HFF-Myc (cell line): ENCODE results near the gene LPIN2.
"Not testable (repeated sequence)": the region's sequence is repeated elsewhere in the genome, so short reads cannot be mapped to it uniquely, and the experiment has no call there.

Experiments used
- DNase-seq: peaks from one replicate; pipeline ENCODE4 v3.0.0-alpha.2; 2011; ENCODE audit warnings: low read depth; ENCODE audit errors: extremely low read depth
- H3K4me3 ChIP-seq: replicated peaks from 2 replicates; pipeline ENCODE4 v1.5.1; 2011; ENCODE audit warnings: low read depth, mild to moderate bottlenecking, control low read depth, low read length
- TF ChIP-seq, protein P1 (sequence below): IDR thresholded peaks from 2 replicates; pipeline ENCODE4 v1.5.1; 2012; ENCODE audit warnings: mild to moderate bottlenecking, low read depth, low read length, control low read depth; ENCODE audit errors: missing control alignments

The LPIN2 gene

DNA sequence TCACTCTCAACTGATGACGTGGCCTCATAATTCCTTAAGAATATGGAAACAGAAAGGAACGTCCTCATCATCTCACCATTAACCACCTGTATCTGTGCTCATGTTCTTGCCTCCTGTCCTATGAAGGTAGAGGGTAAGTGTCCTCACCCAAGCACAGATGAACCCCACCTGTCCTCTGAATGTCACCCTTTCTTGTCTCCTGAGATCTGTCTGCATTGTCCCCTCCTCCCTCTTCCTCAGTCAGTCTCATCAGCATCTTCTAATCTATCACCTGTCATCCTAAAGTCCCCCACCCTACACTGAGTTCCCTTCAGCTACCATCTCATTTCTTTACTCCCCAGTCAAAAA is 39.4 kb upstream of the LPIN2 start:
- H3K4me3 ChIP-seq: no peak overlapping the region
- TF ChIP-seq, protein P1, sequence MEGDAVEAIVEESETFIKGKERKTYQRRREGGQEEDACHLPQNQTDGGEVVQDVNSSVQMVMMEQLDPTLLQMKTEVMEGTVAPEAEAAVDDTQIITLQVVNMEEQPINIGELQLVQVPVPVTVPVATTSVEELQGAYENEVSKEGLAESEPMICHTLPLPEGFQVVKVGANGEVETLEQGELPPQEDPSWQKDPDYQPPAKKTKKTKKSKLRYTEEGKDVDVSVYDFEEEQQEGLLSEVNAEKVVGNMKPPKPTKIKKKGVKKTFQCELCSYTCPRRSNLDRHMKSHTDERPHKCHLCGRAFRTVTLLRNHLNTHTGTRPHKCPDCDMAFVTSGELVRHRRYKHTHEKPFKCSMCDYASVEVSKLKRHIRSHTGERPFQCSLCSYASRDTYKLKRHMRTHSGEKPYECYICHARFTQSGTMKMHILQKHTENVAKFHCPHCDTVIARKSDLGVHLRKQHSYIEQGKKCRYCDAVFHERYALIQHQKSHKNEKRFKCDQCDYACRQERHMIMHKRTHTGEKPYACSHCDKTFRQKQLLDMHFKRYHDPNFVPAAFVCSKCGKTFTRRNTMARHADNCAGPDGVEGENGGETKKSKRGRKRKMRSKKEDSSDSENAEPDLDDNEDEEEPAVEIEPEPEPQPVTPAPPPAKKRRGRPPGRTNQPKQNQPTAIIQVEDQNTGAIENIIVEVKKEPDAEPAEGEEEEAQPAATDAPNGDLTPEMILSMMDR: no peak
- DNase-seq: no peak

DNA sequence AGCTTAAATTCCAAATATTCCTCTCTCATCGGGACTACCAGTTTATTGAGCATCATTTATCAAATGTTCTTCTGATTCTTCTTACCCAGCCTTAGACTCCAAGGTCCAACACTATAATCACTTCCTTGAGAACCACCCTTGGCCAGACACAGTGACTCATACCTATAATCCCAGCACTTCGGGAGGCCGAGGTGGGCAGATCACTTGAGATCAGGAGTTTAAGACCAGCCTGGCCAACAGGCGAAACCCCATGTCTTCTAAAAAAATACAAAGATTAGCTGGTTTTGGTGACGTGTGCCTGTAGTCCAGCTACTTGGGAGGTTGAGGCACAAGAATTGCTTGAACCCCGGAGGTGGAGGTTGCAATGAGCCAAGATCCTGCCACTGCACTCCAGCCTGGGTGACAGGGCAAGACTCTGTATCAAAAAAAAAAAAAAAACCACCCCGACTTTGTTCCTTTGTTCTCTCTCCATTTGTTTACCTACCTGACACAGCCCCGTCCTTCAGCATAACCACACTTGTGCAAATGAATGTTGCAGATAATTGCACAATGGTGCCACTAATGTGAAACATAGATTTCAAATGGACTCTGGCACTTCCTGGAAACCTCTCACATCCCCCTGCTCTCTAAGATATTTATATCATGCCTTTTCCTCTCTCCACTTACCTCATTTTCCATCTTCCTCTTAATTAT is 38.9 kb upstream of the LPIN2 start:
- no peak overlapping the region for H3K4me3 ChIP-seq
- DNase-seq: no peak
- TF ChIP-seq, protein P1: no peak

DNA sequence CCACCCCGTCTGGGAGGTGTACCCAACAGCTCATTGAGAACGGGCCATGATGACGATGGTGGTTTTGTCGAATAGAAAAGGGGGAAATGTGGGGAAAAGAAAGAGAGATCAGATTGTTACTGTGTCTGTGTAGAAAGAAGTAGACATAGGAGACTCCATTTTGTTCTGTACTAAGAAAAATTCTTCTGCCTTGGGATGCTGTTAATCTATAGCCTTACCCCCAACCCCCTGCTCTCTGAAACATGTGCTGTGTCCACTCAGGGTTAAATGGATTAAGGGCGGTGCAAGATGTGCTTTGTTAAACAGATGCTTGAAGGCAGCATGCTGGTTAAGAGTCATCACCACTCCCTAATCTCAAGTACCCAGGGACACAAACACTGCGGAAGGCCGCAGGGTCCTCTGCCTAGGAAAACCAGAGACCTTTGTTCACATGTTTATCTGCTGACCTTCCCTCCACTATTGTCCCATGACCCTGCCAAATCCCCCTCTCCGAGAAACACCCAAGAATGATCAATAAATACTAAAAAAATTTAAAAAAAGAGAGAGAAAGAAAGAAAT is 37.0 kb upstream of the LPIN2 start:
- H3K4me3 ChIP-seq, DNase-seq: not testable (repeated sequence)

DNA sequence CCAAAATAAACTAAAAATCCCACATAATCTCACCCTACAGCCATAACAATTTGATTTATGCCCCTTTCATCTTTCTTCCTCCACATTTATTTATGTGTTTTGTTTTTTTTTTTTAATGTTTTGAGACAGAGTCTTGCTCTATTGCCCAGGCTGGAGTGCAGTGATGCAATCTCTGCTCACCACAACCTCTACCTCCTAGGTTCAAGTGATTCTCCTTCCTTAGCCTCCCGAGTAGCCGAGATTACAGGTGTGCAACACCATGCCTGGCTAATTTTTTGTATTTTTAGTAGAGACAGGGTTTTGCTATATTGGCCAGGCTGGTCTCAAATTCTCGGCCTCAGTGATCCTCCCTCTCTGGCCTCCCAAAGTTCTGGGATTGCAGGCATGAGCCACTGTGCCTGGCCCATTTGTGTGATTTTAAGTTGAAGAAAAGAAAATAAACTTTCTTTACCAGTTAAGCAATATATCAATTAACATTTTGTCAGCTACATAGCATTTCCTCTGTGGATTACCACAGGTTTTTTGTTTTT is 35.9 kb upstream of the LPIN2 start:
- DNase-seq: no peak
- TF ChIP-seq, protein P1: no peak
- H3K4me3 ChIP-seq: no peak overlapping the region

DNA sequence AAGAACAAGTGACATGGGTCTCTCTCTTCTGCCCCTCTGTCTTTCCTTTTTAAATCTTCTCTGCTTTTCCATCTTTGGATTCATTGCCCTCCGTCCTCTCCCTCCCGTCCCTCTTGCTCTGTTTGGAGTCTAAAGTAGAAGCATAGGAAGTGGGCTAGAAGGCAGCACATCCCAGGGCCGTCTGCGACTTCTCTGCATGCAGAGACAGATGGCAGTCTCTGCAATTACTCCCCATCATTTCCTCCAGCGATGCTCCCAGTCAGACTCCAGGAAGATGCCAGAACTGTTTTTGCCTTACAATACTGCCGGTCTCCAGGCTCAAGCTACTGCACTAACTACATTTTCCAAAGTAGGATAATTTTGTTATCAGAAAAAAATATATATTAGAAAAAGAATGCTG is 35.2 kb upstream of the LPIN2 start:
- TF ChIP-seq, protein P1: no peak
- DNase-seq: no peak

DNA sequence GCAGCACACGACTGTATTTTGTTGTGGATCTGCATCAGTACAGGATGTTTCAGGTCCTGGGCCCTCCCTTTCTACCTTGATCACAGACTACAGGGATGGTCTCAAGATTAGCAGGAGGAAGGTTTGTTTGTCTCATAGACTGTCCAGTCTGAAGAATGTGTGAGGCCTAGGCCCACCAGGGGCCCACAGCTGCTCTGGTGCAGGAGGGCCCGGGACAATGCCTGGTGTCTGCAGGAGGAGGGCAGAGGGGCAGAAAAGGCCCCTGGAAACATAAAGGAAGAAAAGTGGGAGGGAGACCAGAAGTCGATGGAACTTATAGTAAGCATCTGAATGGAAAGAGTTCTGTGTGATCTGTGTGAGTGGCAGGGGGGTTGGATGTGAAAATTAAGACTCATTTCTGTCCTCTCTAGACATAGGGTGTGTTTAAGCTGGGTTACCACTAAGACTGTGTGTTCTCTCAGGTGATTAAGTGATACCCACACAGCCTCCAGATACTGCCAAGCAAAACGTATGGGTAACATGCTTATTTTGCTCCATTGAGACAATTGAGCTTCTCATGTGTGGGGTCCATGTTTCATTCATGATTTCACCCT is 33.4 kb upstream of the LPIN2 start:
- no peak overlapping the region for H3K4me3 ChIP-seq
- DNase-seq: no peak
- TF ChIP-seq, protein P1: no peak

More for the DNA sequence above, 35.2 kb upstream of the LPIN2 start:
- H3K4me3 ChIP-seq: no peak overlapping the region

DNA sequence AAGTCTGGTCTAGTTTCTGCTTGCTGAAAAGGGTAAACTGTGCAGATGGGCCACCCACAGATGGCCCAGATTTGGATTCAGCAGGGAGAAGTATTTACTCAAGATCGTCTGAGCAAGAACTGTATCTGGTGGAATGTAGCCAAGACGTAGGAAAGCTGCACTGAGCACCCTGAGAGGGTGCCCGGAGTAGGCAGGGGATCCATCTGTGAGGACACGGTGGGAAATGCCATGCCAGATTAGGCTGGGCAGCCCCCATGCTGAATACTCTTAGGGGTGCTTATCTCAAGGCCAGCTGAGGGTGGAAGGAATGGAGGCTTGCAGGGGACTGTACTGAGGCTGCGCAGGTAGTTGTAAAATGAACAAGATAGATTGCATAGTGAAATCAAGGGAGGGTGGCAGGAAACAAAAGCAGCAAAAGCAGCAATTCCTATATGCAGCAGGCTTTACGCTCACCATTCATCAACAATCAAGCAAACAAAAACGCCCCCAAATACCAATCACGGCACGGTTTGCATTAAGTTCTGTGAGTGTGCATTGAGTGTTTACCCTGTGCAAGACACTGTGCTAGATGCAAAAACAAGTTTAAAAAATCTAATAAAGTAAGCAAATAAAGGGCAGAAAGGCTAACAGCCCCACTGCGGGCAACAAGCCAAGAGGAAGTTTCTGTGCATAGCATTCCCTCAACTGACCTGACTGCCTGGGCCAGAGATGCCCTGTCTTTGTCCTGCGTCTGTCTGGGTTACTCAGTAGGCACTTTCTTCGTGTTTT is 32.2 kb upstream of the LPIN2 start:
- TF ChIP-seq, protein P1: no peak
- DNase-seq: no peak
- no peak overlapping the region for H3K4me3 ChIP-seq
